NCI-H2227 (cell line): ENCODE data around the gene TMEM221.
A peak's percentile ranks its signal among the peaks of the same experiment; 100 is the strongest.

Experiments
- DNase-seq: peaks from one replicate; lab custom pipeline; 2025; ENCODE audit not compliant: unreplicated experiment; lab: John Stamatoyannopoulos, UW

Gene TMEM221

DNA sequence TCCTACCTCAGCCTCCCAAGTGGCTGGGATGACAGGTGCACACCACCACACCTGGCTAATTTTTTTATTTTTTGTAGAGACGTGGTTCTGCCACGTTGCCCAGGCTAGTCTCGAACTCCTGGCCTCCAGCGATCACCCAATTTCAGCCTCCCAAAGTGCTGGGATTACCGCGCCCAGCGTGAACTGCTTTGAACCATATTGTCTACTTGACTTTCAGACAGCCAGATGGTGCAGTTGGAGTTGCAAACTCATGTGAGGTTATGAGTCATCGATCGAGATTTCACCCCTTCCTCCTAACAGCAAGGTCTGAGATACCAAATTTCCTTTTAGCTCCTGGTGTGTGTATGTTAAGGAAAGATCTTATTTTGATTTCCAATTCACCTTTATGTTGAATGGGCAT lies 24.6 kb upstream of the TMEM221 start:
- DNase-seq: no peak

DNA sequence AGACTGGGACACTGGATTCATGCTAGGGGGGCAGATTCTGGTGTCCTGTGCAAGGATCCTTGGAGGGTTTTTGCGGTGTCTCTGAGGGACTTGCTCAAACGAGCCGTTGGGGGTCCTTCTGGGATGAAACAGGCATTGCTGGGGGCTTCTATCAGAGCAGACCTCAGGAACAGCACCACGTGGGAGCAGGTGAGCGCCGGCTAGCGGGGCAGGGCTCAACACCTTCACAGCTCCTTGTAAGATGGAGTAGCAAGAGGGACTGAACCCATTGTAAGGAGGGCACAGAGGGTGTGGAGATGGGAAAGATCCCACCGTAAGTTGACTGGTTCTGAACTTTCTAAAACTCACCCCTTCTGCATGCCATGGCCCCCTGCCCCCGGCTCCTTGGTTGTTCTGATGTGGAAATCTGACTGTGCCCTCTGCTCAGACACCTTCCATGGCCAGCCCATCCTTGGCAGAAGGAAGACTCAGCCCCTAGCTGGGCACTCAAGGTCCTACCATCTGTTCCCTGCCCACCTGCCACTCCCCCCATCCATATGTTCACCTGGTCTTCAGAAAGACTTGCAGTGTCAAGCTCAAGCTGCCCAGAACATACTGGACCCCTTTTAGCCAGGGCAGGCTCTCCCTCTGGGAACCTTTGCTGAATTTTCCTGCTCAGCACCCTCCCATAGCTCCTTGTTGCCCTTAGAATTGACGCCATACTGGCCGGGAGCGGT lies 23.1 kb upstream of the TMEM221 start:
- no peak for DNase-seq

DNA sequence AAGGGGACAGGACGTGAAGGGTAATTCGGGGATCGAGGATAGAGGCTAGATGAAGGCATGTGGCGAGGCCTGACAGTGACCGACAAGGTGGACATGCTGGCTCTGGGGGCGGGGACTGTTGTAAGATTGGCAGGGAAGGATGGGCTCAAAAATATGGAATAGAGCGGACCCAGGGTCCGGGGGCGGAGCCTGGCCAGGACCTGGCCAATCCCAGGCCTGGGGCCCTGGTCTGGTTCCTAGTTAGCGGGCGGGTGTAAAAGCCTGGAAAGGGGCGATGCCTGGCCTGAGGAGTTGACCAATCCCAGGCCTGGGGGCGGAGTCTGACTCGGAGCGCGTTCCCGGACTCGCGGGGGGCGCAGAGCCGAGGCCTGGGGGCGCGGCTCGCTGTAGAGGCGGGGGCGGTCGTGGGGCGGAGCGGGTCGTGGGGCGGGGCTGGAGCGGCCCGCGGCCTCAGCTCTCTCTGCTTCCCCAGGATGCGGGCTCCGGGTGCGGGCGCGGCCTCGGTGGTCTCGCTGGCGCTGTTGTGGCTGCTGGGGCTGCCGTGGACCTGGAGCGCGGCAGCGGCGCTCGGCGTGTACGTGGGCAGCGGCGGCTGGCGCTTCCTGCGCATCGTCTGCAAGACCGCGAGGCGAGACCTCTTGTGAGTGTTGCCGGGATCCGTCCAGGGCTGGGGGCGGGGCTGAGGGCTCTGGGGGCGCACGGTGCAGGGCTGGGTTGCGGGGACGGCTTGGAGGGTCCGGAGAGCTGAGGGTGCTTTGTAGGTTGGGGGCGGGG lies 21.8 kb upstream of the TMEM221 start, which contains the start of gene SLC27A1:
SLC27A1 (plus strand) TSS at position 457 of the 774 bp plus-strand sequence; CDS start at position 474, 17 bp downstream.
- peak; percentile 98 for DNase-seq

DNA sequence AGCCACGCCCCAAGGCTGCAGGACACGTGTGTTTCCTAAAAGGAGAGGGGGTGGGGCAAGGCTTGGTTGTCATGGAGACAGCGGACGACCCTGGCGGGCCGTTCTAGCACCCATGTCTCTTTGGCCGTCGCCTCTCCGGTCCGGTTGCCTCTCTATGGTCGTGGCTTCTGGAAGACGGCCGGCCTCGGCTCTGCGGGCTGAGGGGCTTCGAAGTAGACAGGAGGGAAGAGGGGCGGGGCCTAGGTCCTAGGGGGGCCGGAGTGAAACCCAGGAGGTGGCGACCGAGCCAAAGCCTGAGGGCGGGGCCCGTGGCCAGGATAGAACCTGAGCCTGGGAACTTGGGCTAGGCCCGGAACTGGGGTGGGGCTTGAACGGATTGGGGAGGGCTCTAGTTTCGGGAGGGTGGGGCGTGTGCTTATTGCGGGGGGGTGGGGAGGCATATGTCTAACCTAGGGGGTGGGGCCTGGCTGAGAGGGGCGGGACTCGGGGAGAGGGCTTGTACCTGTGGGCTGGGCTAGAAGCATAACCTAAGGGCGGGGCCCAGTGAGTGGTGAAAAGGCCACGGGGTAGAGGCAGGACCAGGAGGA lies 21.1 kb upstream of the TMEM221 start:
- peak; percentile 98 for DNase-seq

DNA sequence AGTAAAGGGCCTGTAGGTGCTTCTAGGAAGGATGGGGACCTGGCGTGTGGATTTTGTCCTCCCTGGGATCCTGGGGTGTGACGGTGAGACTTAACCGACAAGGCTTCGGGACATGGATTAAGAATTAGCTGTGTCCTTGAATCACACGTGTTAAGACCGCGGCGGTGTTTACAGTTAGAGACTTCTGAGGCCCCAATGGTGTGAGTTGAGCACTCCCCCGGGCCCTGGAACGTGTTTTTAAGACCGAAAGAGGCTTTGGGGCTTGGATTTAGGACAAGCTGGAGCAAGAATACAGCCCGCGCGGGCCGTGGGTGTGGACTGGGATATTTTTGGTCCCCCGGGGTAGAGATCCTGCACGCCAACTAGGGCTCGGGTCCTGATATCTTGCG lies 20.6 kb upstream of the TMEM221 start:
- DNase-seq: peak; percentile 62

DNA sequence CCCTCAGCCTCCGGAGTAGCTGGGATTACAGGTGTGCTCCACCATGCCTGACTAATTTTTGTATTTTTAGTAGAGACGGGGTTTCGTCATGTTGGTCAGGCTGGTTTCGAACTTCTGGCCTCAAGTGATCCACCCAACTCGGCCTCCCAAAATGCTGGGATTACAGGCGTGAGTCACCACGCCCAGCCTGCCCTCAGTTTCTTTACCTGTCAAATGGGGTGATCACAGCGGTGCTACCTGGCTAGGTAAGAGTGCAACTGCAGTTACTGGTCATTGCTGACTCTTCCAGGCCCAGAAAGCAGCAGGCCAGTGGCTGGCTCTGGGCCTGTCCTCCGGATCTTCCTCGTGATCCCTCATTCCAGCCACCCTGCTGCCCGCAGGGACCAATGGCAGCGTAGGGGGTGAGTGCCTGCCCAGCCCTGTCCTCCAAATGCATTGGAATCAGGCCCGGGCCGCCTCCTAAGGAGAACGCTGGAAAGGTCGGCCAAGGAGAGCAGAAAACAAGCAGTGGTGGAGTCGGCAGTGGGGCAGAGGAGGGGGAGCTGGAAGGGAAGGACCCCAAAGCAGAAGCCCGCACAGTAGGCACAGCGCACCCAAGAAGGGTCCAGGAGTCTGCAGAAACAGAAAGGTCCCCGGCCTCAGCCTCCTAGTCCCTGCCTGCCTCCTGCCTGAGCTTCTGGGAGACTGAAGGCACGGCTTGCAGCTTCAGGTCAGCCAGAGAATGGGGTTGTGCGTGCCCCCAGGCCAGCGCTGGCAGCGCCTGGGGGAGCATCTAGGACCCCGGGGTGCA lies 20.0 kb upstream of the TMEM221 start:
- DNase-seq: peak; percentile 36

DNA sequence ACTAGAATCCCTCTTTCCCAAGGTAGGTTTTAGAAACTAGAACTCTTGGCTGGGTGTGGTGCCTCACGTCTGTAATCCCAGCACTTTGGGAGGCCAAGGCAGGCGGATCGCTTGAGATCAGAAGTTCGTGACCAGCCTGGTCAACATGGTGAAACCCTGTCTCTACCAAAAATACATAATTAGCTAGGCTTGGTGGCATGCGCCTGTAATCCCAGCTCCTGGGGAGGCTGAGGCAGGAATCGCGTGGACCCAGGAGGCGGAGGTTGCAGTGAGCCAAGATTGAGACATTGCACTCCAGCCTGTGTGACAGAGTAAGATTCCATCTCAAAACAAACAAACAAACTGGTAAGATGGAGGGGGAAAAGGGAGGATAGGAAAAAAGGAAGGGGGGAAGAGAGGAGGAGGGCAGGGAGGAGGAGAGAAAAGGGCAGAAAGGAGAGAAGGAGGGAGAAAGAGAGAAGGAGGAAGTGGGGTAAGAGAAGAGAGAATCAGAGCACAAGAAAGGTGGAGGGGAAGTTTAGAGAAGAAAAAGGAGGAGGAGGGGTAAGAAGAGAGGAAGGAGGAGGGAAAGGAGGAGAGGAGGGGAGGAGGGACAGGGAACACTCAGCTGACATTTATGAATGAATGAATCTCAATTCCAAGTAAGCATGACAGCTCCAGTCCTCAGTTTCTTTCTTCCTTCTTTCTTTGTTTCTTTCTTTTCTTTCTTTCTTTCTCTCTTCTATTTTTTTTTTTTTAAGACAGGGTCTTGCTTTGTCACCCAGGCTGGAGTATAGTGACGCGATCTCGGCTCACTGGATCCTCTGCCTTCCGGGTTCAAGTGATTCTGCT lies 19.2 kb upstream of the TMEM221 start:
- DNase-seq: no peak

DNA sequence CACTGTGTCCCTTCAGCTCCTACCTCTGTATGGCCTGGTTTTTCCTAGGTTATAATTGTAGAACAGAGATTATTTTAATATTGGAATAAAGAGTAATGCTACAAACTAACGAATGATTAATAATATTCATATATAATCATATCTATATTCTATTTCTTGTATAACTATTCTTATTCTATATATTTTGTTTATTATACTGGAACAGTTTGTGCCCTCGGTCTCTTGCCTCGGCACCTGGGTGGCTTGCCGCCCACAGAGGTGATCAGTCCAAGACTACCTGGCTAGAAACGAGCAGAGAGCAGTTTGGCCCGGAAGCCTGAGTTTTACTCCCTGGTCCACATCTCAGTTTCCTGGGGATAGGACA lies 18.0 kb upstream of the TMEM221 start:
- DNase-seq: no peak

DNA sequence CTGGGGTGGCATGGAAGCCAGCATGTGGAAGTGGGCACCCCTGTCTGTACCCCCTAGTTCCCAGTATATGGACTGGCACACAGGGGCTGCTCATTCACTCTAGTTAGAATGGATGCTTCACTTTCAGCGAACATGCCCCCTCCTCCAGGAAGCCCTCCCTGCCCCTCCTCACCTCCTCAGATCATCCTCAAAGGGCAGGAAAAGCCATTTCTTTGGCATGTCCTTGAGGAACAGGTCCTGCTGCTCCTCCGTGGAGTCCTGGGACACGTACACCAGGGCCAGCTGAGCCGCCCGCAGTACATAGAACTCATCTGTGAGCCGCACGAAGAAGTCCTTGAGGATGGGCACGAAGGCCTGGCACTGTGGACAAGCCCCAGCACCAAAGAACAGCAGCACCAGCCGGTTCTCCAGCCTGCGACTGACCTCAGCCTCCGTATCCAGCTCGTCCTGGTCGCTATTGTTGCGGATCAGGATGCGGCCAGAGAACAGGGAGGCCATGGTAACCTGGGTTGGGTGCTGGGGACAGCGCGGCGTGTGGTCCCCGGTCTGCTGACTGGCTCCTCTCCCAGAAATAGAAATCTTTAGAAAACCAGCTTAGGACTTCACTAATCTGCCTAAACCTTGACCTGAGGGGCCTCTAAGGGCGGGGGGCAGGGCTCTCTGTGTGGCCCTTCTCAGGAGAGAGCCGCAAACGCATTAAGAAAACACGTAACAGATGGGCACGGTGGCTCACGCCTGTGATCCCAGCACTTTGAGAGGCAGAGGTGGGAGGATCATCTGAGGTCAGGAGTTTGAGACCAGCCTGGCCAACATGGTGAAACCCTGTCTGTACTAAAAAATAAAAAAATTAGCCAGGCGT lies 12.1 kb upstream of the TMEM221 start, which contains the start of gene NXNL1:
NXNL1 (minus strand) TSS at position 555 of the 859 bp plus-strand sequence; CDS start at position 498, 57 bp downstream.
- no peak for DNase-seq

DNA sequence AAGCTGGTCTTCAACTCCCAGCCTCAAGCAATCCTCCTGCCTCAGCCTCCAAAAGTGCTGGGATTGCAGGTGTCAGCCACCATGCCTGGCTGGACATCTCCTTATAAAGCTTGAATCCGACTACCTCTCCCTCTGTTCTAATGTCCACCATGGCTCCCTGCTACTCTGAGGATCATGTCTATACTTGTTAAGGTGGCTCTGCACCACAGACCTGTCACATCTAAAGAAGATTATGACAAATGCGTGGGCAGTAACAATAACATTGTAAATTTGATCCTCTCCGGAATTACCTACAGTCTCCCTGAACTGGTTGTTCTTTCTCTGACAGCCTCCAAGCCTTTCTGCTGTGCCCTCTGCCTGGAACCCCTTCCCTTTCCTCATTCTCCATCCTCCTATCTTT lies 10.5 kb upstream of the TMEM221 start:
- no peak for DNase-seq

DNA sequence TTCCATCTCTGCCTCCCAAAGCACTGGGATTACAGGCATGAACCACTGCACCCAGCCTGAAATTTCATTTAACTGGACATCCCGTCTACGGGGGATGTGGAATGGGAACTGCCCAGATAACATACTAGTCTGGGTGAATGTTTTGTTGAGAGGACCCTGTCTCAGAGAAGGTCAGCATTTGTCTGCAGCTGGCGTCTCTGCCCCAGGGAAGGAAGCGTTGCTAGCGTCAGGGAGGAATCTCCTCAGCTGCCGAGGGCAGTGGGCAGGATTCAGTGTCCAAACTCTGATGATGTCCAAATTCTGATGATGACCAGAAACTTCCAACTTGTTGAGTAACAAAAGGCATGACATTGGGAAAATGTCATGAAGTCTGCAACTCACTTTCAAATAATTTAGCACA lies 9.1 kb upstream of the TMEM221 start:
- no peak for DNase-seq

DNA sequence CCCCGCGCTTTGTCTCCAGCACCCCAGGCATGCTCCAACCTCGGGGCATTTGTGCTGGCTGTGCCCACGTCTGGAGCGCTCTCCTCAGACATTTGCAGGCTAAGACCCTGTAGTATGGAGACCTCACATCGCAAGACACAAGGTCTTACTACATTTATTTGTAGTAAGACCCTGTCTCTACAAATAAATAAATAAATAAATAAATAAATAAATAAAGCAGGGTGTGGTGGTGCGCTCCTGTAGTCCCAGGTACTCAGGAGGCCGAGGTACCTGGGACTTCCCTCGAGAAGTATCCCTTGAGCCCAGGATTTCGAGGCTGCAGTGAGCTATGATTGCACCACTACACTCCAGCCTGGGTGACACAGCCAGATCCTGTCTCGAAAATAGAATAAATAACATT lies 7.7 kb upstream of the TMEM221 start:
- no peak for DNase-seq

DNA sequence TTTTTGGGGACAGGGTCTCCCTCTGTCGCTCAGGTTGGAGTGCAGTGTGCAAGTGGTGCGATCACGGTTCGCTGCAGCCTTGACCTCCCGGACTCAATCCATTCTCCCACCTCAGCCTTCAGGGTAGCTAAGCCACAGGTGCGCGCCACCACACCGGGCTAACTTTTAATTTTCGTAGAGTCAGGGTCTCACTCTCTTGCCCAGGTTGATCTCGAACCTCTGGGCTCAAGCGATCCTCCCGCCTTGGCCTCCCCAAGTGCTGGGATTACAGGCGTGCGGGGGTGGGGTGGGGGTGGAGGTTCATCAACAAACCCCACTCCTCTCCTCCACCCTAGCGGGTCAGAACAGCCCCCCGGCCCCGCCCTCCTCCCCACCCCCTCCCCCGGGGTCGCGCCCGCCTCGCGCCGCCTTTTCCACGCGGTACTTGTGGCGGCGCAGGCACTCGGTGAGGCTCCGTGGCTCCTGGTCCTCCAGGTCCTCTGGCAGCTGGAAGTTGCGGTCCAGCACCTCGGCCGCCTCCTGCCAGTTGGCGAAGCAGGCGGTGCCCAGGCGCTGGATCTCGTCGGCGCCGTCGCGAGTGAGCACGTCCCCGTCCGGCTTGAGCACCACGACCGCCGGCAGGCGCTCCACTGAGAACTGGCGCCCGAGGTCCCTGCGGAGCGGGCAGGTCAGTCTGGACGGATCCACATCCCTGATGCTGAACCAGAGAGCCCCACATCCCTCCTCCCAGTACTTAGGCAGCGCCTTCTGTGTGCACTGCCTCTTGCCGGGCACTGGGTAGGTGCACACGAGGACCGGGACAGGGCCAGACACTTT lies 7.0 kb upstream of the TMEM221 start:
- no peak for DNase-seq

DNA sequence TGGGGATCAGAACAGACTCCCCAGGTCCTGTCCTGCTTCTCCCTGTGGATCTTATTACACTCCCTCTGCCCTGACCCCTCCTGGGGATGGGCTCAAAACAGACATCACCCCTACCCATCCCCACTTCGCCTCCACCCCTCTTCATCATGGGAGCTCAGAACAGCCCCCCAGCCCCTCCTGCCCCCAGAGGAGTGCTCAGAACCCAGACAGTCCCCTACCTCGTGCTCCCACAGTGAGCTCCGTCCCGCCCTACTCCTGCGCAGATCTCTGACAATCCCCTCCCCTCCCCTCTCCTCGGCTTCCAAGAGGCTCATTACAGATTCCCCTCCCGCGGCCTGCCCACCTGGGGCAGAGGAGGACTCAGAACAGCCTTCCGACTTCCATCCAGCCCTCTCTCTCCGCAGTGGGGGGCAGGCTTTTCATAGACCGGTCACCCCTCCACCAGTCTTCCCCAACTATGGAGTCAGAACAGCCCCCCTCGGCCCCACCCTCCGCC lies 6.2 kb upstream of the TMEM221 start:
- DNase-seq: peak; percentile 56

DNA sequence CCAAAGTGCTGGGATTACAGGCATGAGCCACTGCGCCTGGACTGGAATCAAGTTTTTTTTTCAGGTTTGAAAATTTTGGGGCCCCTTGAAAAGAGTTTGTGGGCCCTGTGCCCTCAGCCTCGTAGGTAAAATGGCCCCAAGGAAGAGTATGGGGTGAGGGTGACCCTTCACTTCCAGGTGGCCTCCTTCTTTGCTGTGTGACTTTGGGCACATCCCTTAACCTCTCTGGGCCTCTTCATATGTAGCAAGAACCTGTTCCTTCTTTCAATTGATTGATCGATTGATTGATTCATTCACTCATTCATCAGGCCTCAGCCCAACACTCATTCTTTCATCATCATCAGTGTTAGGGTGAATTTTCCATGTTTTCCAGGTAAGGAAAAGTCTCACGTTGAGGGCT lies 3.4 kb upstream of the TMEM221 start:
- no peak for DNase-seq

DNA sequence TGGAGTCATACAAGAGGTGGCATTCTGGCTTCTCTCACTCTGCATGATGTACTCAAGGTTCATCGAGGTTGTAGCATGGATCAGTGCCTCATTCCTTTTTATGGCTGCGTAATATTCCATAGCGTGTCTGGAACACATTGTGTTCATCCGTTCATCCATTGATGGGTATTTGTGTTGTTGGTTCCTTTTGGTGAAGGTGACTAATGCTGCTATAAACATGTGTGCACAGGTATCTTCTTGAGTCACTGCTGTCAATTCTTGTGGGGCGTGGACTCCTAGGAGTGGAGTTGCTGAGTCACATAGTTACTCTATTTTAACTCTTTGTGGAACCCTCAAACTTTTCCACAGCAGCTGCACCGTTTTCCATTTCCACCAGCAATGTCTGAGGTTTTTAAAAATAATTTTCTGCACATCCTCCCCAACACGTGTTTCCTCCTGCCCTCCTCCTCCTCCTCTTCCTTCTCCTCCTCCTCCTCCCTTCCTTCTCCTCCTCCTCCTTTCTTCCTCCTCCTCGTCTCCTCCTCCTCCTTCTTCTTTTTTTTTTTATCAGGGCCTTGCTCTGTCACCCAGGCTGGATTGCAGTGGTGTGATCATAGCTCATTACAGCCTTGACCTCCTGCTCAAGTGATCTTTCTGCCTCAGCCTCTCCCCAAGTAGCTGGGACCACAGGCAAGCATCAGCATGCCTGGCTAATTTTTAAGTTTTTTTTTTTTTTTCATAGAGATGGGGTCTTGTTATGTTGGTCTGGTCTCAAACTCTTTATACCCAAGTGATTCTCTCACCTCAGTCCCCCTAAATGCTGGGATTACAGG lies 2.0 kb upstream of the TMEM221 start:
- no peak for DNase-seq

DNA sequence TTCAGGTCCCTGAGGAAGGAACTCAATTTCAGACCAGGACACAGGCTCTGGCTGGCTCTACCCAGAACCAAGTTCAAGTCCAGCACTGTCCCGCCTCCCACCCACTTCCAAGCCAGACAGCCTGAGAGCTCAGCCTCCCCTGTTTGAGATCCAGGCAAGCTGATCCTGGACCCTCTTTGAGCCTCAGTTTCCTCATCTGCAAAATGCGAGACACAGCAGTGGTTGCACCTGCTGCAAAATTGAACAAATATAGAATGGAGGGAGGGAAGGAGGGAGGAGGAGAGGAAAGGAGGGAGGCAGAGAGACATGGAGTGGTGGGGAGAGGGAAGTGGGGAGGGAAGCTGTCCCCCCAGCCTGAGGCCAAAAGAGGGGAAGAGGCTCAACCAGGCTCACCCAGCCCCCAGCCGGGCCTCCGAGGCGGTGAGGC lies 751 bp downstream of the TMEM221 start:
- DNase-seq: no peak
